CMK (cell line): ENCODE data around the gene PRF1.
A peak's percentile ranks its signal among the peaks of the same experiment; 100 is the strongest.
"Not testable (repeated sequence)": the region's sequence is repeated elsewhere in the genome, so short reads cannot be mapped to it uniquely, and the experiment has no call there.

Experiments used
- DNase-seq: peaks from one replicate; pipeline ENCODE4 v3.0.0-alpha.2; 2010; ENCODE audit warnings: low read depth

Gene PRF1

GRCh38 chr10:70593513-70593890, 9.0 kb downstream of the PRF1 start:
- no peak for DNase-seq

- peak; percentile 92 for DNase-seq
Measured at GRCh38 chr10:70592746-70593512, 9.6 kb downstream of the PRF1 start.

GRCh38 chr10:70592186-70592735, 10.3 kb downstream of the PRF1 start:
- DNase-seq = no peak

GRCh38 chr10:70590655-70591416, 11.7 kb downstream of the PRF1 start:
- no peak for DNase-seq

GRCh38 chr10:70589762-70590654, 12.5 kb downstream of the PRF1 start:
- DNase-seq = no peak

GRCh38 chr10:70588859-70589570, 13.5 kb downstream of the PRF1 start:
- no peak for DNase-seq

GRCh38 chr10:70588255-70588654, 14.3 kb downstream of the PRF1 start:
- DNase-seq = no peak

- DNase-seq = no peak
Measured at GRCh38 chr10:70587045-70587658, 15.4 kb downstream of the PRF1 start.

- DNase-seq = no peak
Measured at GRCh38 chr10:70586348-70586930, 16.1 kb downstream of the PRF1 start.

GRCh38 chr10:70585578-70586169, 16.9 kb downstream of the PRF1 start:
- DNase-seq = no peak

- peak; percentile 72 for DNase-seq
Measured at GRCh38 chr10:70584909-70585544, 17.5 kb downstream of the PRF1 start.

GRCh38 chr10:70584366-70584765, 18.2 kb downstream of the PRF1 start:
- DNase-seq = no peak

GRCh38 chr10:70583669-70584037, 18.9 kb downstream of the PRF1 start:
- DNase-seq = no peak

- DNase-seq = no peak
Measured at GRCh38 chr10:70582793-70583668, 19.5 kb downstream of the PRF1 start.

GRCh38 chr10:70581176-70581575, 21.4 kb downstream of the PRF1 start:
- DNase-seq = not testable (repeated sequence)

GRCh38 chr10:70579234-70580002, 23.1 kb downstream of the PRF1 start:
- no peak for DNase-seq

- DNase-seq = no peak
Measured at GRCh38 chr10:70578371-70578947, 24.1 kb downstream of the PRF1 start.
